ENCODE results near the gene FBF1. TPM values are rescaled to one million over a fixed set of nuclear protein-coding genes. Genes with fewer than 3 reads are reported as not detected.

Gene FBF1
- total RNA-seq, 1 experiment from 2014 or later, result 22.8 TPM

DNA sequence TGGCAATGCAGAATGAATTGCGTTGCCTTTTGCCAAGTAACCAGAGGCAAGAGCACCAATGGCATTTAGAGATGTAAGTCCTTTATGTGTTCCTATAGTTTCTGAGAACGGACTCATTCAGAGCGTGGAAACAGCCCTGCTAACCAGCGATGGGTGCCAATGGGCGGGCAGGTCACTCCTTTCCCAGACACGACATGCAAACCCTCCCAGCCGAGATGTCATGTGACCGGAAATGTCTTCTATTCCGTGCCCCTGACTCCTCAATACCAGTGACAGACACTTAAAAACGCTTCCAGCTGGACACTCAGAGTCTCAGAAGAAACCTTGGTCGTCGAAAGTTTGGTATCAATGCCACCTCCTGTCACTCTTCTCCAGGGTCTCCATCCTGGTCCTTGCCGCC is 3.2 kb downstream of the FBF1 start:
- CTCF ChIA-PET, result no interaction called here
- ATAC-seq (no peak), DNase-seq (ENCODE audit: low read depth, low spot score) (no peak)
- BruUV-seq (replicated peaks), result no TSS peak
- Histone ChIP-seq H3K4me3 (replicated peaks in 1 of 2; ENCODE audit: low read depth in 1 of 2, low read length in 2 of 2) (no peak overlapping the region), H2AFZ (ENCODE audit: low read depth, low read length, poor library complexity, severe bottlenecking) (no peak overlapping the region), H4K20me1 (ENCODE audit: insufficient read depth) (no peaks in the 10 kb centered on the region), H3K9me2 (ENCODE audit: insufficient read depth) (no peaks in the 10 kb centered on the region), H3K9me3 (ENCODE audit: control insufficient read depth in 1 of 2, insufficient read depth in 1 of 2, low read depth in 1 of 2, low read length in 2 of 2) (no peaks in the 10 kb centered on the region), H3K27me3 (ENCODE audit: insufficient read depth, low read length) (no peaks in the 10 kb centered on the region), H3K9ac (ENCODE audit: low read length) (no peak overlapping the region), H3K79me2 (ENCODE audit: insufficient read depth, low read length) (no peaks in the 10 kb centered on the region), H3K27ac (ENCODE audit: low read depth, low read length) (no peak overlapping the region), H3K4me1 (ENCODE audit: control insufficient read depth in 1 of 2, insufficient read depth in 2 of 2, low read length in 2 of 2) (peaks cover 10 to 17% of the 10 kb centered on the region in 2 experiments), H3K36me3 (ENCODE audit: control insufficient read depth in 1 of 2, insufficient read depth in 2 of 2, low read length in 2 of 2) (no peaks in the 10 kb centered on the region), H3K4me2 (ENCODE audit: low read length) (no peak overlapping the region)
- TF ChIP-seq SIN3A (IDR thresholded peaks at IDR 0.05; ENCODE audit: low read depth) (no peak), POLR2AphosphoS5 (IDR thresholded peaks at IDR 0.05; ENCODE audit: low read depth, low read length) (no peak), RAD21 (IDR thresholded peaks at IDR 0.05; ENCODE audit: low read depth) (no peak), POLR2A (IDR thresholded peaks at IDR 0.05; ENCODE audit: borderline replicate concordance, extremely low read depth, insufficient read depth, insufficient read length) (no peak), ZFX (IDR thresholded peaks at IDR 0.05) (no peak), SRF (IDR thresholded peaks at IDR 0.05; ENCODE audit: low read depth) (no peak), CEBPB (IDR thresholded peaks at IDR 0.05; ENCODE audit: low read depth) (no peak), CBX3 (IDR thresholded peaks at IDR 0.05; ENCODE audit: low read depth) (no peak), EZH2 (IDR thresholded peaks at IDR 0.05) (no peak), EZH2phosphoT487 (IDR thresholded peaks at IDR 0.05; ENCODE audit: borderline replicate concordance) (no peak), YY1 (IDR thresholded peaks at IDR 0.05; ENCODE audit: extremely low read depth, insufficient replicate concordance, low read depth, low read length) (no peak), ZNF274 (IDR thresholded peaks at IDR 0.05; ENCODE audit: low read depth, low read length) (no peak), ELF1 (IDR thresholded peaks at IDR 0.05; ENCODE audit: borderline replicate concordance, low read depth) (no peak), TCF7L2 (IDR thresholded peaks at IDR 0.05; ENCODE audit: borderline replicate concordance, extremely low read depth, insufficient read depth, insufficient read length) (no peak)
- TF ChIP-seq, protein P1, sequence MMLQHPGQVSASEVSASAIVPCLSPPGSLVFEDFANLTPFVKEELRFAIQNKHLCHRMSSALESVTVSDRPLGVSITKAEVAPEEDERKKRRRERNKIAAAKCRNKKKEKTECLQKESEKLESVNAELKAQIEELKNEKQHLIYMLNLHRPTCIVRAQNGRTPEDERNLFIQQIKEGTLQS (IDR thresholded peaks at IDR 0.05), result no peak
- TF ChIP-seq, protein P2, sequence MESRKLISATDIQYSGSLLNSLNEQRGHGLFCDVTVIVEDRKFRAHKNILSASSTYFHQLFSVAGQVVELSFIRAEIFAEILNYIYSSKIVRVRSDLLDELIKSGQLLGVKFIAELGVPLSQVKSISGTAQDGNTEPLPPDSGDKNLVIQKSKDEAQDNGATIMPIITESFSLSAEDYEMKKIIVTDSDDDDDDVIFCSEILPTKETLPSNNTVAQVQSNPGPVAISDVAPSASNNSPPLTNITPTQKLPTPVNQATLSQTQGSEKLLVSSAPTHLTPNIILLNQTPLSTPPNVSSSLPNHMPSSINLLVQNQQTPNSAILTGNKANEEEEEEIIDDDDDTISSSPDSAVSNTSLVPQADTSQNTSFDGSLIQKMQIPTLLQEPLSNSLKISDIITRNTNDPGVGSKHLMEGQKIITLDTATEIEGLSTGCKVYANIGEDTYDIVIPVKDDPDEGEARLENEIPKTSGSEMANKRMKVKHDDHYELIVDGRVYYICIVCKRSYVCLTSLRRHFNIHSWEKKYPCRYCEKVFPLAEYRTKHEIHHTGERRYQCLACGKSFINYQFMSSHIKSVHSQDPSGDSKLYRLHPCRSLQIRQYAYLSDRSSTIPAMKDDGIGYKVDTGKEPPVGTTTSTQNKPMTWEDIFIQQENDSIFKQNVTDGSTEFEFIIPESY (IDR thresholded peaks at IDR 0.05; ENCODE audit: extremely low read depth, insufficient replicate concordance, low read length), result no peak
- TF ChIP-seq, protein P3, sequence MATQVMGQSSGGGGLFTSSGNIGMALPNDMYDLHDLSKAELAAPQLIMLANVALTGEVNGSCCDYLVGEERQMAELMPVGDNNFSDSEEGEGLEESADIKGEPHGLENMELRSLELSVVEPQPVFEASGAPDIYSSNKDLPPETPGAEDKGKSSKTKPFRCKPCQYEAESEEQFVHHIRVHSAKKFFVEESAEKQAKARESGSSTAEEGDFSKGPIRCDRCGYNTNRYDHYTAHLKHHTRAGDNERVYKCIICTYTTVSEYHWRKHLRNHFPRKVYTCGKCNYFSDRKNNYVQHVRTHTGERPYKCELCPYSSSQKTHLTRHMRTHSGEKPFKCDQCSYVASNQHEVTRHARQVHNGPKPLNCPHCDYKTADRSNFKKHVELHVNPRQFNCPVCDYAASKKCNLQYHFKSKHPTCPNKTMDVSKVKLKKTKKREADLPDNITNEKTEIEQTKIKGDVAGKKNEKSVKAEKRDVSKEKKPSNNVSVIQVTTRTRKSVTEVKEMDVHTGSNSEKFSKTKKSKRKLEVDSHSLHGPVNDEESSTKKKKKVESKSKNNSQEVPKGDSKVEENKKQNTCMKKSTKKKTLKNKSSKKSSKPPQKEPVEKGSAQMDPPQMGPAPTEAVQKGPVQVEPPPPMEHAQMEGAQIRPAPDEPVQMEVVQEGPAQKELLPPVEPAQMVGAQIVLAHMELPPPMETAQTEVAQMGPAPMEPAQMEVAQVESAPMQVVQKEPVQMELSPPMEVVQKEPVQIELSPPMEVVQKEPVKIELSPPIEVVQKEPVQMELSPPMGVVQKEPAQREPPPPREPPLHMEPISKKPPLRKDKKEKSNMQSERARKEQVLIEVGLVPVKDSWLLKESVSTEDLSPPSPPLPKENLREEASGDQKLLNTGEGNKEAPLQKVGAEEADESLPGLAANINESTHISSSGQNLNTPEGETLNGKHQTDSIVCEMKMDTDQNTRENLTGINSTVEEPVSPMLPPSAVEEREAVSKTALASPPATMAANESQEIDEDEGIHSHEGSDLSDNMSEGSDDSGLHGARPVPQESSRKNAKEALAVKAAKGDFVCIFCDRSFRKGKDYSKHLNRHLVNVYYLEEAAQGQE (IDR thresholded peaks at IDR 0.05; ENCODE audit: low read depth), result no peak
- POLR2A ChIA-PET, result no interaction called here
- intact Hi-C loops (cut with micrococcal nuclease), result no loop called here
- RAD21 ChIA-PET (ENCODE audit: low non-redundant PET in 1 of 2, low total read pairs in 2 of 2, uncharacterized antibody in 2 of 2, unreplicated experiment in 2 of 2), result no interaction called here

Measured in HCT116 (cell line).